Gastrocnemius medialis (tissue), 4 donors: ENCODE results near the gene PHACTR1.

Experiments
- POLR2A ChIP-seq, 2 donors: fragments of 450-650 bp; IDR thresholded peaks; one replicate each; pipeline ENCODE4 v1.6.1; 2017; ENCODE audit warnings: antibody characterized with exemption in 2 of 2, mild to moderate bottlenecking in 2 of 2, moderate library complexity in 2 of 2
- TF ChIP-seq, protein P1 (sequence below), 5 experiments: fragments of 450-650 bp in 3 of 5; fragments of 200-600 bp in 2 of 5; sonication (generic) in 2 of 5; IDR thresholded peaks in 4 of 5; conservative IDR thresholded peaks in 1 of 5; 1 replicate in 4 of 5; 2 replicates in 1 of 5; pipeline ENCODE4 v1.5.1; 2016 to 2019; ENCODE audit warnings: antibody characterized with exemption in 5 of 5, mild to moderate bottlenecking in 3 of 5, moderate library complexity in 3 of 5

DNA sequence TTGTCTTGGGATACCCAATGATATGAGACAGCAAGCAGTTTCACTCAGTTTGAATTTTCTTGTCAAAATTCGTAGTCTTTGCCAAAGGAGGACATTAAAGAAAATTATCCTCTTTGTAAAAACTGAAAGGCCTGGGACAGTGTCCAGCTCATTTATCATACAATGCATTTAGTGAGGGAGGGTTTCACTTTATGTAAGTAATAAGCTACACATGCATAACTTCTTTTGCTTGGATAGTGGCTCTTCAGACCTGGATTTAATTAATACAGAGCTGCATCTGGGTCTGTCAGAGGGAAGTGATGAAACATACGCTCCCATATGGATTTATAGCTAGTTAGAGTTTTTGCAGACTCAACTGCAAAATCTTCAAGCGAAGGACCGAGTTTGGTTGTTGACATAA lies 175.6 kb downstream of the PHACTR1 start:
- TF ChIP-seq POLR2A (IDR thresholded peaks at IDR 0.05), result no peak
- TF ChIP-seq, protein P1, sequence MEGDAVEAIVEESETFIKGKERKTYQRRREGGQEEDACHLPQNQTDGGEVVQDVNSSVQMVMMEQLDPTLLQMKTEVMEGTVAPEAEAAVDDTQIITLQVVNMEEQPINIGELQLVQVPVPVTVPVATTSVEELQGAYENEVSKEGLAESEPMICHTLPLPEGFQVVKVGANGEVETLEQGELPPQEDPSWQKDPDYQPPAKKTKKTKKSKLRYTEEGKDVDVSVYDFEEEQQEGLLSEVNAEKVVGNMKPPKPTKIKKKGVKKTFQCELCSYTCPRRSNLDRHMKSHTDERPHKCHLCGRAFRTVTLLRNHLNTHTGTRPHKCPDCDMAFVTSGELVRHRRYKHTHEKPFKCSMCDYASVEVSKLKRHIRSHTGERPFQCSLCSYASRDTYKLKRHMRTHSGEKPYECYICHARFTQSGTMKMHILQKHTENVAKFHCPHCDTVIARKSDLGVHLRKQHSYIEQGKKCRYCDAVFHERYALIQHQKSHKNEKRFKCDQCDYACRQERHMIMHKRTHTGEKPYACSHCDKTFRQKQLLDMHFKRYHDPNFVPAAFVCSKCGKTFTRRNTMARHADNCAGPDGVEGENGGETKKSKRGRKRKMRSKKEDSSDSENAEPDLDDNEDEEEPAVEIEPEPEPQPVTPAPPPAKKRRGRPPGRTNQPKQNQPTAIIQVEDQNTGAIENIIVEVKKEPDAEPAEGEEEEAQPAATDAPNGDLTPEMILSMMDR (IDR thresholded peaks at IDR 0.05 in 4 of 5, conservative IDR thresholded peaks at IDR 0.05 in 1 of 5), result no peak
